Measurements from ENCODE around the gene WNK4.
"Not testable (repeated sequence)": the region's sequence is repeated elsewhere in the genome, so short reads cannot be mapped to it uniquely, and the experiment has no call there.

Gene WNK4

GRCh38 chr17:42779936-42780850 is at the start of gene WNK4:
WNK4 (plus strand) TSS chr17:42780610; CDS start chr17:42780699, 89 bp downstream.
- DNase-seq, result peak in 1 of 2 experiments; percentile 35

GRCh38 chr17:42740699-42741098 is 39.7 kb upstream of the WNK4 start:
- DNase-seq, result no peak

- DNase-seq, result not testable (repeated sequence)
Measured at GRCh38 chr17:42742916-42743315, 37.5 kb upstream of the WNK4 start.

- peak in 1 of 2 experiments; percentile 36 for DNase-seq
Measured at GRCh38 chr17:42743595-42744282, 36.7 kb upstream of the WNK4 start.

GRCh38 chr17:42744283-42744805 is 36.1 kb upstream of the WNK4 start:
- DNase-seq, result peak; percentile 79 to 93

- peak; percentile 83 to 96 for DNase-seq
Measured at GRCh38 chr17:42744806-42745617, 35.4 kb upstream of the WNK4 start, which contains the start of gene EZH1. EZH1 (minus strand) TSS chr17:42745040; CDS start chr17:42728941, 16,099 bp downstream.

GRCh38 chr17:42748202-42748907 is 32.1 kb upstream of the WNK4 start:
- no peak for DNase-seq

- DNase-seq, result no peak
Measured at GRCh38 chr17:42748908-42749798, 31.3 kb upstream of the WNK4 start.

GRCh38 chr17:42750739-42751344 is 29.6 kb upstream of the WNK4 start:
- DNase-seq, result no peak

GRCh38 chr17:42751628-42752027 is 28.8 kb upstream of the WNK4 start:
- no peak for DNase-seq

GRCh38 chr17:42754782-42755181 is 25.6 kb upstream of the WNK4 start:
- no peak for DNase-seq

GRCh38 chr17:42759982-42760651 is 20.3 kb upstream of the WNK4 start:
- DNase-seq, result no peak

GRCh38 chr17:42760652-42761581 is 19.5 kb upstream of the WNK4 start, which contains the start of gene RAMP2:
RAMP2 (plus strand) TSS chr17:42761227; CDS start chr17:42761262, 35 bp downstream.
- DNase-seq, result peak; percentile 17 to 63

- no peak for DNase-seq
Measured at GRCh38 chr17:42761638-42762037, 18.8 kb upstream of the WNK4 start.

- no peak for DNase-seq
Measured at GRCh38 chr17:42766124-42766523, 14.3 kb upstream of the WNK4 start.

- DNase-seq, result no peak
Measured at GRCh38 chr17:42767512-42767911, 12.9 kb upstream of the WNK4 start.

GRCh38 chr17:42768006-42768405 is 12.4 kb upstream of the WNK4 start:
- DNase-seq, result not testable (repeated sequence)

- not testable (repeated sequence) for DNase-seq
Measured at GRCh38 chr17:42769964-42770363, 10.4 kb upstream of the WNK4 start.

- no peak for DNase-seq
Measured at GRCh38 chr17:42772945-42773289, 7.5 kb upstream of the WNK4 start.

All from NCI-H526 (cell line).